GM19395 (cell line): ENCODE results near the gene TUBGCP6.

Experiments
- ATAC-seq: cut with Tn5 transposase; IDR thresholded peaks from one replicate; pipeline ENCODE4 v1.9.1; 2021; ENCODE audit warnings: mild to moderate bottlenecking, moderate library complexity; ENCODE audit not compliant: unreplicated experiment

The TUBGCP6 gene

GRCh38 chr22:50252082-50253045 lies 7.5 kb upstream of the TUBGCP6 start:
- ATAC-seq, result no peak

GRCh38 chr22:50251477-50252081 lies 6.8 kb upstream of the TUBGCP6 start:
- ATAC-seq, result no peak

- peak; percentile 52 for ATAC-seq
These were observed 6.0 kb upstream of the TUBGCP6 start, which contains the start of gene HDAC10 for GRCh38 chr22:50250555-50251476. Gene HDAC10 (minus strand): TSS chr22:50251265. CDS start chr22:50251032, 233 bp downstream.

- no peak for ATAC-seq
These were observed 5.4 kb upstream of the TUBGCP6 start for GRCh38 chr22:50250249-50250554.

- no peak for ATAC-seq
These were observed 4.8 kb upstream of the TUBGCP6 start for GRCh38 chr22:50249341-50250248.

- no peak for ATAC-seq
These were observed 3.6 kb upstream of the TUBGCP6 start for GRCh38 chr22:50248196-50249081.

GRCh38 chr22:50247748-50248147 lies 2.9 kb upstream of the TUBGCP6 start:
- ATAC-seq, result no peak

- no peak for ATAC-seq
These were observed 1.7 kb upstream of the TUBGCP6 start for GRCh38 chr22:50246242-50247175.

- ATAC-seq, result no peak
These were observed 620 bp upstream of the TUBGCP6 start for GRCh38 chr22:50245214-50246072.

- no peak for ATAC-seq
These were observed 971 bp downstream of the TUBGCP6 start for GRCh38 chr22:50243685-50244419.

- no peak for ATAC-seq
These were observed 2.3 kb downstream of the TUBGCP6 start for GRCh38 chr22:50242406-50242949.

- ATAC-seq, result no peak
These were observed 6.1 kb downstream of the TUBGCP6 start for GRCh38 chr22:50238755-50239154.

- ATAC-seq, result no peak
These were observed 8.0 kb downstream of the TUBGCP6 start for GRCh38 chr22:50236731-50237409.

- no peak for ATAC-seq
These were observed 11.6 kb downstream of the TUBGCP6 start for GRCh38 chr22:50233223-50233622.

- ATAC-seq, result no peak
These were observed 12.2 kb downstream of the TUBGCP6 start for GRCh38 chr22:50232481-50233151.
